HepG2 (cell line): Measurements from ENCODE around the gene SMPX. TPM values are rescaled to one million over a fixed set of nuclear protein-coding genes. Genes with fewer than 3 reads are reported as not detected.

Experiments
- HHEX ChIP-seq: IDR thresholded peaks from 2 replicates; pipeline ENCODE4 v1.6.1; 2016; ENCODE audit warnings: control low read depth
- IRF1 ChIP-seq: sonication (generic); formaldehyde crosslinking; IDR thresholded peaks from 2 replicates; pipeline ENCODE4 v1.4.0; 2020; ENCODE audit warnings: low read depth, mild to moderate bottlenecking, missing genetic modification reagents
- NFE2L1 ChIP-seq: sonication (generic); formaldehyde crosslinking; IDR thresholded peaks from 2 replicates; pipeline ENCODE4 v1.4.0; 2020; ENCODE audit warnings: missing genetic modification reagents, mild to moderate bottlenecking, borderline replicate concordance
- NR2F6 ChIP-seq, 2 experiments: IDR thresholded peaks; 2 replicates each; pipeline ENCODE4 v1.6.1; 2016; ENCODE audit warnings: antibody characterized with exemption in 1 of 2, mild to moderate bottlenecking in 1 of 2
- PAXIP1 ChIP-seq: sonication (generic); formaldehyde crosslinking; conservative IDR thresholded peaks from 2 replicates; pipeline ENCODE4 v1.4.0; 2020; ENCODE audit warnings: mild to moderate bottlenecking, missing genetic modification reagents, moderate library complexity
- PREB ChIP-seq: sonication (generic); formaldehyde crosslinking; IDR thresholded peaks from 2 replicates; pipeline ENCODE4 v1.4.0; 2020; ENCODE audit warnings: missing genetic modification reagents
- SMAD1 ChIP-seq: sonication (generic); formaldehyde crosslinking; IDR thresholded peaks from 2 replicates; pipeline ENCODE4 v1.4.0; 2020; ENCODE audit warnings: missing genetic modification reagents, low read depth, mild to moderate bottlenecking, borderline replicate concordance
- TBP ChIP-seq: sonication (generic); formaldehyde crosslinking; IDR thresholded peaks from 2 replicates; pipeline ENCODE4 v1.5.0; 2020; ENCODE audit warnings: missing genetic modification reagents
- ZNF142 ChIP-seq: sonication (generic); formaldehyde crosslinking; IDR thresholded peaks from 2 replicates; pipeline ENCODE4 v1.4.0; 2020; ENCODE audit warnings: missing genetic modification reagents
- ZNF329 ChIP-seq: sonication (generic); formaldehyde crosslinking; IDR thresholded peaks from 2 replicates; pipeline ENCODE4 v1.9.0; 2021; ENCODE audit warnings: low read depth, mild to moderate bottlenecking, missing genetic modification reagents
- ZNF670 ChIP-seq: sonication (generic); formaldehyde crosslinking; IDR thresholded peaks from 2 replicates; pipeline ENCODE4 v1.8.0; 2022; ENCODE audit warnings: mild to moderate bottlenecking, missing genetic modification reagents, borderline replicate concordance
- ZNF672 ChIP-seq: sonication (generic); formaldehyde crosslinking; IDR thresholded peaks from 2 replicates; pipeline ENCODE4 v1.8.1; 2022; ENCODE audit warnings: missing genetic modification reagents
- ZNF709 ChIP-seq: sonication (generic); formaldehyde crosslinking; IDR thresholded peaks from 2 replicates; pipeline ENCODE4 v1.5.0; 2020; ENCODE audit warnings: mild to moderate bottlenecking, missing genetic modification reagents
- ZNF724P ChIP-seq: sonication (generic); formaldehyde crosslinking; IDR thresholded peaks from 2 replicates; pipeline ENCODE4 v1.8.0; 2022; ENCODE audit warnings: missing genetic modification reagents, borderline replicate concordance
- polyA plus RNA-seq, 8 experiments: library from polyadenylated mRNA; depleted of rRNA in 3 of 8; stranded (reverse) in 7 of 8; unstranded in 1 of 8; fragments of >200 nt; fragmentation: Illumina TruSeq in 4 of 8; extraction: Trizol in 4 of 8; gene quantifications; 2 replicates each; pipeline versions ENCODE4 v1.2.1 to v1.2.3, GENCODE V29; 2011 to 2016; ENCODE audit warnings: low read depth in 4 of 8, missing spikeins in 1 of 8, mixed read lengths in 1 of 8; ENCODE audit not compliant: insufficient read depth in 1 of 8
- total RNA-seq, 5 experiments: library from RNA; depleted of rRNA; stranded (reverse); fragments of >200 nt; fragmentation: Illumina TruSeq; extraction: Trizol; gene quantifications; 2 replicates each; pipeline ENCODE4 v1.2.3, GENCODE V29; 2016; ENCODE audit warnings: low read depth in 1 of 5
- TF ChIP-seq, protein P1 (sequence below): sonication (generic); formaldehyde crosslinking; IDR thresholded peaks from 2 replicates; pipeline ENCODE4 v1.8.0; 2022; ENCODE audit warnings: mild to moderate bottlenecking, missing genetic modification reagents; ENCODE audit not compliant: insufficient replicate concordance

The SMPX gene
- total and polyA plus RNA-seq, 2 of the 13 experiments (the other 11 are each of a cell fraction or from before 2014, with no cell fraction given) = 0.95 to 1.8 TPM

DNA sequence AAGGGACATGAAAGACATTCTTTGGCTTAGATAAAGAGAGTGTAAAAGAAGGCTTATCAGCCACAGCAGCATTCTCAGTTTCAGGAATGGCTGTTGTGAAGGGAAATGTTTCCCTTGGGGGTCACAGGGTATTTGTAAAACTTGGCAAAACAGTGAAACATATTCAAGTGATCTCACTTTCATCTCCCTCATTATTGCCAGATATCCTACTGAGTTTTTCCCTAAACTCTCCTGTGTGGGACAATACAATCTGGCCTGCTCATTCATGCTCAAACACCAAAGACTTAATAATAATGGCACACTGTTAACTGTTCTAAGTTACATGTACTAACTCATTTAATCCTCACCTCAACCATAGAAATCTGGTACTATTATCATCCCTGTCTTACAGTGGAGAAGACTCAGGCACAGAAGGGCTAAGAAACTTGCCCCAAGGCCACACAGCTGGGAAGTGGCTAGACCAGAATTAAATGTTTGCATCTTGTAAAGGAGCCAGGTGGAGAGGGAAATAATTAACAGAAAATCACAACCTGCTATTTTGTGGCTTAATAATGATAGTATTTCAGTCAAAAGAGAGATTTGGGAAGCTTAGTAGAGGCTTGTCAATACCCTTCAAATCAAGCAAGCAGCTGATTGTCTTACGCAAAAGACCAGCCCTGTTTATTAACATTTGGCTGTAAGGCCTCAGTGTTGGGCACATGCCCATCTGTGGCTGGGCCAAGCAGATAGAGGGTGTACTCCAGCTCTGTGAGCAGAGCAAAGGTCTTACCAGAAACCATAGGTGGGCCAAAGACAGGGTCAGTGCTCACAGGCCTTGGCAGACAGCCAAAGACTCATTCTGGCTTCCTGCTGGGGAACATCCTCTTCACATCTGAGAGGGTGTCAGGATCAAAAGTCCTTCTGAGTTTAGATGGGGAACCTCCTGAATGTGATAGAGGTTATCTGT lies 17.3 kb downstream of the SMPX start (continued):
- TF ChIP-seq, protein P1, sequence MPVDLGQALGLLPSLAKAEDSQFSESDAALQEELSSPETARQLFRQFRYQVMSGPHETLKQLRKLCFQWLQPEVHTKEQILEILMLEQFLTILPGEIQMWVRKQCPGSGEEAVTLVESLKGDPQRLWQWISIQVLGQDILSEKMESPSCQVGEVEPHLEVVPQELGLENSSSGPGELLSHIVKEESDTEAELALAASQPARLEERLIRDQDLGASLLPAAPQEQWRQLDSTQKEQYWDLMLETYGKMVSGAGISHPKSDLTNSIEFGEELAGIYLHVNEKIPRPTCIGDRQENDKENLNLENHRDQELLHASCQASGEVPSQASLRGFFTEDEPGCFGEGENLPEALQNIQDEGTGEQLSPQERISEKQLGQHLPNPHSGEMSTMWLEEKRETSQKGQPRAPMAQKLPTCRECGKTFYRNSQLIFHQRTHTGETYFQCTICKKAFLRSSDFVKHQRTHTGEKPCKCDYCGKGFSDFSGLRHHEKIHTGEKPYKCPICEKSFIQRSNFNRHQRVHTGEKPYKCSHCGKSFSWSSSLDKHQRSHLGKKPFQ (CRISPR knock-in tag) = no peak
- no peak for TF ChIP-seq SMAD1 (CRISPR knock-in tag)
- TF ChIP-seq ZNF142 (CRISPR knock-in tag) = no peak
- no peak for TF ChIP-seq IRF1 (CRISPR knock-in tag)
- no peak for TF ChIP-seq ZNF672 (CRISPR knock-in tag)
- peak; percentile 67 for TF ChIP-seq PAXIP1
- TF ChIP-seq NR2F6 (IDR thresholded peaks at IDR 0.05) = no peak
- TF ChIP-seq NR2F6 (CRISPR knock-in tag; IDR thresholded peaks at IDR 0.05) = peak; percentile 23; the same call in 1 of the 2 replicates
- TF ChIP-seq ZNF670 = no peak
- no peak for TF ChIP-seq ZNF329 (CRISPR knock-in tag)
- no peak for TF ChIP-seq ZNF709 (CRISPR knock-in tag)
- no peak for TF ChIP-seq TBP (CRISPR knock-in tag)
- TF ChIP-seq PREB (CRISPR knock-in tag) = no peak
- TF ChIP-seq HHEX = no peak
- TF ChIP-seq NFE2L1 = no peak
- TF ChIP-seq ZNF724P (CRISPR knock-in tag) = no peak
